A549 (cell line): ENCODE data around the gene TMC7.

Experiments
- CTCF ChIP-seq: fragments of >200 bp; sonication (Bioruptor Twin); formaldehyde crosslinking; IDR thresholded peaks from 3 replicates; pipeline ENCODE4 v1.5.1; 2016
- NFE2L2 ChIP-seq: fragments of 150-350 bp; conservative IDR thresholded peaks from 2 replicates; pipeline ENCODE4 v1.6.1; 2014; ENCODE audit warnings: low read length

GRCh38 chr16:19090916-19091315 lies 107.2 kb downstream of the TMC7 start:
- TF ChIP-seq NFE2L2, result no peak
- TF ChIP-seq CTCF, result no peak
